Islet precursor cell (in vitro differentiated cells): ENCODE measurements around the gene CTLA4.

Experiments used
- DNase-seq: peaks from one replicate; pipeline ENCODE4 v3.0.0-alpha.2; 2018

Gene CTLA4

DNA sequence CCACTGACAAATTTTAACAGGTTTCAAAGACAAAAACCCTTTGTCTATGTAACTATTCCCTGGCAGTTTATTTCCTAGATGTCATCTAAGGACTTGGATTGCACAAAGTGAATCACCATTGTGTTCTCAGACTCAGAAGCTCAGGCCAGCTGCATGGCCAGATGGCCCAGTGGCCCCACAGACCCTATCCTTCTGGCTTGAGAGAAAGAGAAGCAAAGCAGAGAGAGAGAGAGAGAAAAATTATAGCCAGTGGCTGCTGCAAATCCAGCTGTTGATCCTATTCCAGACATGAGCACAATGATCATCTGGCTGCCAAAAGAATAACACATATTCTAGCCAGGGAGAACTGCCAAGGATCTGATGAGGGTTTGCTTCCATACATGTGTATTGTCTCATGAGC, 25.8 kb downstream of the CTLA4 start:
- no peak for DNase-seq

- no peak for DNase-seq
Observed at GRCh38 chr2:203893840-203894239, 26.3 kb downstream of the CTLA4 start.

GRCh38 chr2:203894262-203894661, 26.7 kb downstream of the CTLA4 start:
- no peak for DNase-seq

DNA sequence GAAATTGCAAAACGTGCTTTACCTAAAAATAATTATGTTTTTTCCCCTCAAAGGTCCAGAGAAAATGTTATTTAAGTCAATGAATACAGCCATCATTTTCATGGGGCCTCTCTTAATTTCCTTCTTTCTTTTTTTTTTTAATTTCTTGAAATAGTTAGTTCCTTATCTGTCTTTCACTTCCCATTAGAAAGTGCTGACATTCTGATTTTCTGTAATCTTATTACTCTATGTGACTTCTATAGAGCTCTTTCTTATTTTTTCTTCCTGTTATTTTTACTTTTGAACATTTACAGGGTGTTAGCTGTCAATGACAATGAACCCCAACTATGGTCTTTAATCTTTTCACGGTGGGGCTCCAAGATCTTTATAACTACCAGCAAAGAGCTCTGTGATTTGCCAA, 30.0 kb downstream of the CTLA4 start:
- no peak for DNase-seq

DNA sequence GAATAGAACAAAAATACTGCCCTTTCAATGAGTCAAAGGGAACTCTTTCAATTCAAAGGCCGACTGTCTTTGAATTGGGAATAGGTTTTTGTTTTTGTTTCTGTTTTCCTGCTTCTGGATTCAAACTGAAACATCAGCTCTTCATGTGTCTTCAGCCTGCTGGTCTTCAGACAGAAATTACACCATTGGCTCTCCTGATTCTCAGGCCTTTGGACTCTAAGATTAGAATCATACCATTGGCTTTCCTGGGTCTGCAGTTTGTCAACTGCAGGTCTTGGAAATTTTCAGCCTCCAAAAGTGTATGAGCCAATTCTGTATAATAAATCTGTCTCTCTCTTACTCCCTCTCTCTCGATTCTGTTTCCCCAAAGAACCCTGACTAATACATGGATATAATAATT, 31.1 kb downstream of the CTLA4 start:
- DNase-seq, result no peak

DNA sequence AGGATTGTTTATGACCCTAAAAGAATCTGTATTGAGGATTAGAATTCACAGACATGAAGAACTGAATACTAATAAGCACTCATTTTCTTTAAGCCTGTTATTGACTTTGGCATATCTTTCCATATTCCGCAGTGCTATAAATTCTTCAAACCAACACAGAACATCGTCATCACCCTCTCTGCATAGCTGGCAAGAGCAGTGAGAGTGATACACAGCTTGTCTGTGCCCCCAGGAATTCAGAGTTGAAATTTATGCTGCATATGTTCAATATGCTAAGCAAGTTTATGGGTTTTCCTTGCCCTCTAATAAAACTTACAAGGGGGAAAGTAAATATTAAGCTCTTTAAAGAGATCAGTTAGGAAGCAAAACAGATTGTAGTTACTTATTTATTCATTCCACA, 32.7 kb downstream of the CTLA4 start:
- DNase-seq, result no peak

DNA sequence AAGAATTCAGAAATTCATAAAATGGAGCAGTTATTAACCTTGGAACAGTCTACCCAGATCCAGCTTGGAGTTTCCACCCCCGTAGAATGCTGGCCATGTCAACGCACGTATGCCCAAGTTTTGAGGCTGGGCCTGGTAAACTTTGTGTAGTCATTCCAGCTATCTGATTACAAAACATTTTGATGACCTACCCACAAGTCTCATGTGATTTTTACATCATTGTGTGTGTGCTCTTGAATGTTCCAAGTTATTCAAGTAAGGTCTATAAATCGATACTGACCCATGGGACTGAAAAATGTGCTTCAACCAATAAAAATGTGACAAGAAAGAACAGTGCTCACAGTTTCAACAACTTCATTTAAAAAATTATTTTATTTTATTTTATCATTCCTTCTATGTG, 36.5 kb downstream of the CTLA4 start:
- DNase-seq, result no peak

DNA sequence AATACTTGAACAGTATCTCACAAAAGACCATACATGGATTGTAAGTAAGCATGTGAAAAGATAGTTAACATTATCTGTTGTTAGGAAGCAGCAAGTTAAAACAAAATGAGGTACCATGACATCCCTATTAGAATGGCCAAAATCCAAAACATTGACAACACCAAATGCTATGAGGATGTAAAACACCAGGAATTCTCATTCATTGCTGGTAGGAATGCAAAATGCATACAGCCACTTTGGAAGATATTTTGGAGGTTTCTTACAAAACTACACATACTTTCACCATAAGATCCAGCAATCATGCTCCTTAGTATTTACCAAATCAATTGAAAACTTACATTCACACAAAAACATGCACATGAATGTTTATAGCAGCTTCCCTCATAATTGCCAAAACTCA, 38.1 kb downstream of the CTLA4 start:
- DNase-seq, result no peak

GRCh38 chr2:203908066-203908796, 40.7 kb downstream of the CTLA4 start:
- DNase-seq, result no peak

DNA sequence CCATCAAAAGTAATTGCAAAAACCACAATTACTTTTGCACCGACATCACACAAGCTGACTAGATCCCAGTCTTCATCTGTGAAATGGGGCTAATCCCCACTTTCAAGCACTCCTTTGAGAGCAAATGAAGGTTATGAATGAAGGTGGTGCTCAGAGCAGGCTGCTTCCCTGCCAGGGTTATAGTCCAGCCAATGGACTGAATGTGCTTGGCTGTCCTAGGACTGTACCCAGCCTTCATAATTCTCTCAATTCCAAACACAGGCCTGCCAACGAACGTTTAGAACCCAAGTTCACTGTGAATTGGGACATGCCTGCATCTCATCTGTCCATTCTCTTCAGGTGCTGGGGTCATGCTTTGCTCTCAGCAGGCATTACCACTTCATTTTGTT, 41.2 kb downstream of the CTLA4 start:
- no peak for DNase-seq

GRCh38 chr2:203909261-203909967, 41.8 kb downstream of the CTLA4 start:
- DNase-seq, result no peak

DNA sequence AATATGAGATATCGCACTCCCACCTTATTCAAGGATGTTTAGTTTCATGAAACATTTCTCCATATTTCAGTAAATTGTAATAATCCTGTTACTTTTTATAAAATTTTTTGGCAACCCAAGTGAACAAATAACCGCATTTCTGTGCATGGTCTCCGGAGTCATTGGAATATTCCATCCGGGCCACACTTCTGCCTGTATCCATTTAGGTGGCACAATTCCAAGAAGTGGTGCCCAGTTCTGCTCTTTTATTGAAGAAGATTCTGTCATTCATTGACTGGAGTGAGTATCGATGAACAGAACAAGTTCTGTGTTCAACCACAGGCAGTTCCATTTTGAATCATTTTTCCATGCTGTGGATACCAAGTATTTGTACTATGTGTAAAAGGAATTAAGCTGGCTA, 42.4 kb downstream of the CTLA4 start:
- no peak for DNase-seq

GRCh38 chr2:203913947-203914346, 46.4 kb downstream of the CTLA4 start:
- DNase-seq, result no peak

- DNase-seq, result no peak
Observed at GRCh38 chr2:203914546-203915182, 47.1 kb downstream of the CTLA4 start.

GRCh38 chr2:203915256-203915655, 47.7 kb downstream of the CTLA4 start:
- no peak for DNase-seq

DNA sequence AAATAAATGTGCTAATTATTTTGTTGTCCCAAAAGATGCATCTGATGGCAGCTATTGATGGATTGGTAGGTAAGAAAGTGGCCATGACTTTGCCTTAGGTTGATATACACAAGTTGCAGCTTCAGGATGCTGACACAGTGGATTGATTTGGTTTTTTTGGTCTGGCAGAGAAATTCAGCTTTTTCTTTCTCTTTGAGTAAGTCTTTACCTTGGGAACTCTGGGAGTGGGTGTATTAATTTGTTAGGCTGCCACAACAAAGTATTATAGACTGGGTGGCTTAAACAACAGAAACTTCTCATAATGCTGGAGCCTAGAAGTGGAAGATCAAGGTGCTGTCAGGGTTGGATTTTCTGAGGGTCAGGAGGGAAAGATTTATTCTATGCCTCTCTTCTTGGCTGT, 49.2 kb downstream of the CTLA4 start:
- no peak for DNase-seq

DNA sequence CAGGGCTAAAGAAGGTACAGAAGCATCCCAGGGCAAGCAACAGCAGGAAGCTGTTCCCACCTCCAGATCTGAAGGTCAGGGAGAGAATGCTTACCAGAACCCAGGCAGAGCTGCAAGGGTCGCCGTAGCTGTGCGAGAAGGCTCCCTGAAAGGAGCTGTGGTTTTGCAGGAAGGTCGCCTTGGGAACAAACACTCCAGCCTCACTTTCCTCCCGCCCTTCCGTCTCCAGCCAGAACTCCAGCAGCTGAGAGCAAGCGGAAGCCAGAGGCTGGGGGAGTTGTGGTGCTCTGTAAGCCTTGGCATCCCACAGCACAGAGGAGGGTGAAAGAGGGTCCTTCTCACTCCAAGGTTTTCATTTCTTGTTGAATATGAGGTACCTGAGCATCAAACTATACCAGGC, 50.7 kb downstream of the CTLA4 start:
- no peak for DNase-seq

DNA sequence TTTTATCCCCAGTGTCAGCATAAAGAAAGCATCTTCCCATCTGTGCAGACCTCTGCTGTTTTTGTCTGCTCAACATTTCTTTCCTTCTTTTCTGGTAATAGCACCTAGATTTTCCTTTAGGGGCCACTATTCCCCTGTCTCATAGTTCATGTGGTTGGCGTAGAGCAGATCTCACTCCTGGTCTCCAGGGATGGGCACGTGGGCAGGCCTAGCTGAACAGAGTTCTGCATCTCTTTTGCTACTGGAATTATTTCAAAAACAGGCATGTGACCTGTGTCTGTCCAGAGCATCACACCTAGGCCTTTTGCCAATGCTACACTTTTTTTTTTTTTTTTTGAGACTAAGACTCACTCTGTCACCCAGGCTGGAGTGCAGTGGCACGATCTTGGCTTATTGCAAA, 51.3 kb downstream of the CTLA4 start:
- DNase-seq, result no peak
